K562 (cell line): ENCODE data around the gene ZNF490. TPM values are rescaled to one million over a fixed set of nuclear protein-coding genes. Genes with fewer than 3 reads are reported as not detected.

Source experiments
- ATAC-seq: fragments of 200-7000 bp; cut with Tn5 transposase; 3 replicates; pipeline ENCODE4 v1.9.1; 2020; ENCODE audit warnings: moderate library complexity
- BruUV-seq: library from RNA; stranded (reverse); fragments of 400-500 nt; replicated peaks from 2 replicates; lab custom pipeline; 2021; lab: Mats Ljungman, UMichigan
- CTCF ChIA-PET: fragments of 300-600 bp; formaldehyde crosslinking; extraction: SDS; loops from one replicate; lab custom pipeline; 2021; ENCODE audit warnings: low intra/inter-chr PET ratio; lab: Yijun Ruan, JAX
- POLR2A ChIA-PET: fragments of 300-600, 350-650 bp; sonication (Branson Sonifier 250); formaldehyde crosslinking; extraction: SDS; loops from one replicate; lab custom pipeline; 2021; ENCODE audit warnings: antibody characterized with exemption, inconsistent platforms; lab: Yijun Ruan, JAX
- DNase-seq, 4 experiments: peaks; one replicate each; pipeline versions ENCODE4 v3.0.0 to v3.0.0-alpha.2; 2011 to 2018; ENCODE audit warnings: low spot score in 3 of 4, mixed read lengths in 3 of 4; ENCODE audit errors: extremely low read depth in 1 of 4
- FAIRE-seq: peaks from 2 replicates; lab custom pipeline; 2011; peaks lifted over from hg19 to GRCh38; lab: Jason Lieb, UNC
- H2AFZ ChIP-seq: 2 replicates; pipeline ENCODE4 v1.6.0; 2011; ENCODE audit warnings: low read depth, low read length, control low read depth, inconsistent platforms
- H3K27ac ChIP-seq: fragments of 200-600 bp; 3 replicates; pipeline ENCODE4 v1.8.0; 2011; ENCODE audit warnings: low read depth, mild to moderate bottlenecking, control low read depth, inconsistent platforms, low read length, moderate library complexity, mixed read lengths; ENCODE audit errors: extremely low read depth
- H3K27me3 ChIP-seq, 2 experiments: fragments of 300-600 bp in 1 of 2; 2 replicates in 1 of 2; 3 replicates in 1 of 2; pipeline versions ENCODE4 v1.6.0 to v1.8.0; 2011; ENCODE audit warnings: inconsistent platforms in 2 of 2, low read length in 2 of 2, mild to moderate bottlenecking in 1 of 2, mixed read lengths in 1 of 2, moderate library complexity in 1 of 2; ENCODE audit not compliant: control insufficient read depth in 2 of 2, insufficient read depth in 2 of 2
- H3K36me3 ChIP-seq: fragments of 300-600 bp; 3 replicates; pipeline ENCODE4 v1.8.0; 2011; ENCODE audit warnings: mild to moderate bottlenecking, low read length, inconsistent platforms; ENCODE audit not compliant: control insufficient read depth, insufficient read depth
- H3K4me1 ChIP-seq, 2 experiments: fragments of 200-600 bp in 1 of 2; replicated peaks in 1 of 2; 2 replicates in 1 of 2; 3 replicates in 1 of 2; pipeline versions ENCODE4 v1.5.1 to v1.8.0; 2011; ENCODE audit warnings: inconsistent platforms in 2 of 2, low read length in 2 of 2, mild to moderate bottlenecking in 1 of 2, mixed read lengths in 1 of 2, moderate library complexity in 1 of 2; ENCODE audit not compliant: control insufficient read depth in 2 of 2, insufficient read depth in 2 of 2
- H3K4me2 ChIP-seq: 2 replicates; pipeline ENCODE4 v1.6.1; 2011; ENCODE audit warnings: low read length, control low read depth, inconsistent platforms, mixed read lengths; ENCODE audit not compliant: insufficient read depth
- H3K4me3 ChIP-seq: fragments of 200-600 bp; sonication (generic), shearing (Covaris generic); 2 replicates; pipeline ENCODE4 v1.5.1; 2016; ENCODE audit warnings: control low read depth, inconsistent platforms
- H3K79me2 ChIP-seq: fragments of 200-600 bp; 3 replicates; pipeline ENCODE4 v1.8.0; 2011; ENCODE audit warnings: low read length, inconsistent platforms; ENCODE audit not compliant: control insufficient read depth, insufficient read depth
- H3K9ac ChIP-seq, 2 experiments: 2 replicates each; pipeline versions ENCODE4 v1.6.0 to v1.6.1; 2011; ENCODE audit warnings: low read depth in 2 of 2, low read length in 2 of 2, control low read depth in 1 of 2, inconsistent platforms in 1 of 2, mild to moderate bottlenecking in 1 of 2, mixed read lengths in 1 of 2; ENCODE audit not compliant: insufficient read depth in 1 of 2
- H3K9me1 ChIP-seq: one replicate; pipeline ENCODE4 v1.6.0; 2011; ENCODE audit warnings: inconsistent platforms, mild to moderate bottlenecking, low read length, moderate library complexity; ENCODE audit not compliant: control insufficient read depth, insufficient read depth
- H3K9me3 ChIP-seq: replicated peaks from 2 replicates; pipeline ENCODE4 v1.5.1; 2011; ENCODE audit warnings: low read depth, low read length, inconsistent platforms; ENCODE audit not compliant: control insufficient read depth, insufficient read depth
- H4K20me1 ChIP-seq: replicated peaks from 2 replicates; pipeline ENCODE4 v1.6.1; 2011; ENCODE audit warnings: low read length, inconsistent platforms, mixed read lengths; ENCODE audit not compliant: control insufficient read depth, insufficient read depth
- CBX1 ChIP-seq: sonication (generic); IDR thresholded peaks from 2 replicates; pipeline ENCODE4 v1.6.1; 2016; ENCODE audit warnings: antibody characterized with exemption, low read depth, mild to moderate bottlenecking
- FOSL1 ChIP-seq: fragments of 200-800 bp; sonication (Bioruptor generic); conservative IDR thresholded peaks from 2 replicates; pipeline ENCODE4 v1.6.1; 2016; ENCODE audit warnings: missing genetic modification characterization, missing compliant biosample characterization
- GATAD2A ChIP-seq: fragments of 450-650 bp; IDR thresholded peaks from 2 replicates; pipeline ENCODE4 v1.6.1; 2017
- MAFK ChIP-seq: IDR thresholded peaks from 2 replicates; pipeline ENCODE4 v1.6.1; 2011; ENCODE audit warnings: low read length, improper control_type of control experiment
- MAZ ChIP-seq, 2 experiments: fragments of 450-650 bp in 1 of 2; sonication (generic) in 1 of 2; formaldehyde crosslinking; IDR thresholded peaks in 1 of 2; conservative IDR thresholded peaks in 1 of 2; 2 replicates each; pipeline versions ENCODE4 v1.4.0 to v1.5.0; 2020; ENCODE audit warnings: mild to moderate bottlenecking in 1 of 2, missing genetic modification reagents in 1 of 2
- NFIC ChIP-seq: fragments of 450-650 bp; IDR thresholded peaks from 2 replicates; pipeline ENCODE4 v1.6.1; 2017; ENCODE audit warnings: mild to moderate bottlenecking, inconsistent platforms
- RFX7 ChIP-seq: fragments of 250-450 bp; sonication (Bioruptor Pico); IDR thresholded peaks from 2 replicates; pipeline ENCODE4 v1.5.1; 2021; ENCODE audit warnings: mild to moderate bottlenecking
- RNF2 ChIP-seq: sonication (generic); IDR thresholded peaks from 2 replicates; pipeline ENCODE4 v1.6.1; 2016
- TCF7 ChIP-seq: sonication (generic); IDR thresholded peaks from 2 replicates; pipeline ENCODE4 v1.6.1; 2016; ENCODE audit warnings: antibody characterized with exemption, borderline replicate concordance
- ZNF263 ChIP-seq: sonication (generic); formaldehyde crosslinking; IDR thresholded peaks from 2 replicates; pipeline ENCODE4 v1.8.0; 2022; ENCODE audit warnings: mild to moderate bottlenecking, missing genetic modification reagents, borderline replicate concordance
- WGBS: fragments of 100-300 bp; shearing (Covaris generic); methylation state at CpG from one replicate; pipeline ENCODE4 v1.1.6; 2016; ENCODE audit warnings: low coverage, mixed read lengths; ENCODE audit not compliant: insufficient coverage; ENCODE audit errors: missing lambda C conversion rate; 5-methylcytosine and 5-hydroxymethylcytosine counted together
- in situ Hi-C: fragments of 300-500 bp; cut with MboI; formaldehyde crosslinking; loops from 4 replicates; pipeline ENCODE4 v1.15.0; 2018; ENCODE audit warnings: inconsistent platforms, mixed read lengths
- intact Hi-C: fragments of 100-400 bp; cut with micrococcal nuclease; formaldehyde crosslinking; loops from 2 replicates; pipeline ENCODE4 v1.14.2; 2022
- polyA plus RNA-seq, 8 experiments: library from polyadenylated mRNA; depleted of rRNA in 4 of 8; stranded (reverse) in 5 of 8; unstranded in 3 of 8; fragments of >200 nt; fragmentation: Nextera tagmentation in 2 of 8; fragmentation: Illumina TruSeq in 1 of 8; extraction: Ambion mirVana in 2 of 8; extraction: Trizol in 1 of 8; gene quantifications; 2 replicates each; pipeline versions ENCODE4 v1.2.1 to v1.2.3, GENCODE V29; 2011 to 2014; ENCODE audit warnings: inconsistent platforms in 1 of 8, missing spikeins in 1 of 8
- total RNA-seq, 7 experiments: library from RNA; depleted of rRNA in 6 of 7; stranded (reverse); fragments of >200 nt in 6 of 7; fragmentation: Illumina TruSeq in 2 of 7; extraction: Trizol in 2 of 7; gene quantifications; 2 replicates each; pipeline versions ENCODE4 v1.2.1 to v1.2.3, GENCODE V29; 2011 to 2021; ENCODE audit warnings: low replicate concordance in 1 of 7
- TF ChIP-seq, protein P1 (sequence below): fragments of 150-350 bp; conservative IDR thresholded peaks from 2 replicates; pipeline ENCODE4 v1.6.1; 2014; ENCODE audit warnings: low read length
- TF ChIP-seq, protein P2 (sequence below): fragments of 450-650 bp; IDR thresholded peaks from 2 replicates; pipeline ENCODE4 v1.6.1; 2018; ENCODE audit not compliant: partially characterized antibody
- TF ChIP-seq, protein P3 (sequence below): fragments of 250-450 bp; sonication (Bioruptor Pico); IDR thresholded peaks from 2 replicates; pipeline ENCODE4 v1.8.0; 2022; ENCODE audit warnings: inconsistent platforms, mild to moderate bottlenecking, moderate library complexity, borderline replicate concordance

ZNF490 gene
- total and polyA plus RNA-seq, 9 of the 15 experiments (the other 6 are each of a cell fraction or from before 2014, with no cell fraction given), result 0.90 to 8.3 (median 4.4) TPM

DNA sequence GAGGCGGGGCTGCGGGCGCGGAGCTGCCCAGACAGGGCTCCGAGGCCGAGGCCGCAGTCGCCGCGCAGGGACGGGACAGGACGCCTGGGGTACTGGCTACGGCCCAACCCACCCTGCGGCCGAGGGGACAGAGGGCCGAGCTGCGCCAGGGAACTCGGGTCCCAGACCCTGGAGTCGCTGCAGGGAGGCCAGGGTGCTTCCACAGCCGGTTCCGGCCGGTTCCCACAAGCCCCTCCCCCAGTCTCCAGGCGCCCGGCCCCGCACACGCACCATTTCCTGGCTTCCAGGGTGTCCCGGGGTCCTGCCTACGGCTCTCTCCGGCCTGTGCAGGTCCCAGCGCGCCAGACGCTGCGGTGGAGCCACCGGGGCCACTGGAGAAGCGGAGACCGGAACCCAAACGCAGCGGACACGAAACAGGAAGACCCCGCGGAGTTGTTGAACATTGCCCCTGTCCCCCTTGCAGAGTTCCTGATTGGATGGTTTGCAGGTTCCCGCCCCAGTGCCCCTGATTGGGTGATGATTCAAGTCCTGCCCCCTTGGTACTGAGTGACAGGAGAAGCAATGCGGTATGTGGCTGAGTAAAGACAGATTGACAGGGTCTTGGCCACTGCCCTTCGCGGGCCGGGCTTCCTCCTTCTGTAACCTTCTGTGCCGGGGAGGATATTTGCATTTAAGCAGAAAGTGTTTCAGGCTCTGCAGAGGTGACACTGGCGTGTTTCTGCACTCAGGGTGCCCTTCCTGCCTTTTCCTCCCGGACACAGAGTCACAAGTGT lies 59.4 kb downstream of the ZNF490 start, which contains the start of gene ZNF564:
ZNF564 (minus strand) TSS at position 423 of the 773 bp plus-strand sequence; CDS start at position 273, 150 bp downstream.
- intact Hi-C loops, result no loop called here
- peak within 1 kb of the TSS; percentile 71 for H3K4me3 ChIP-seq
- peaks cover 23% of the 10 kb centered on the region for H3K36me3 ChIP-seq
- peaks cover 16 to 32% of the 10 kb centered on the region in 2 experiments for H3K4me1 ChIP-seq
- peak within 1 kb of the TSS; percentile 88 to 94 for H3K9ac ChIP-seq
- FAIRE-seq (peak; percentile 99), DNase-seq (peak; percentile 99), ATAC-seq (peak; percentile 98)
- H3K4me2 ChIP-seq, result peak within 1 kb of the TSS; percentile 98
- in situ Hi-C loops, result no loop called here
- no peaks in the 10 kb centered on the region for H4K20me1 ChIP-seq
- TSS peak; percentile 87 for BruUV-seq
- H3K27me3 ChIP-seq, result no peaks in the 10 kb centered on the region
- under 1% methylated on average over 37 of the region's 49 CpGs for WGBS
- H3K9me1 ChIP-seq, result no peaks in the 10 kb centered on the region
- CTCF ChIA-PET, result interaction anchor here (0.6 kb wide), 1 partner anchor 21 kb away, joined by 5 read pairs; no protein-coding TSS in a partner anchor
- POLR2A ChIA-PET, result interaction anchor here (0.6 to 1.3 kb wide), 6 partner anchors 9 to 527 kb away, joined by 3 to 4 read pairs (median 4); partner anchors contain the start of genes ZNF490 and ZNF791
- H2AFZ ChIP-seq, result peak within 1 kb of the TSS; percentile 98
- H3K27ac ChIP-seq, result peak within 1 kb of the TSS; percentile 83
- H3K9me3 ChIP-seq, result peaks cover 20% of the 10 kb centered on the region
- H3K79me2 ChIP-seq, result peaks cover 39% of the 10 kb centered on the region
- no peak for TF ChIP-seq RFX7 (CRISPR knock-in tag)
- TF ChIP-seq ZNF263 (CRISPR knock-in tag), result peak; percentile 47; the same call in 1 of the 2 replicates
- TF ChIP-seq, protein P1, sequence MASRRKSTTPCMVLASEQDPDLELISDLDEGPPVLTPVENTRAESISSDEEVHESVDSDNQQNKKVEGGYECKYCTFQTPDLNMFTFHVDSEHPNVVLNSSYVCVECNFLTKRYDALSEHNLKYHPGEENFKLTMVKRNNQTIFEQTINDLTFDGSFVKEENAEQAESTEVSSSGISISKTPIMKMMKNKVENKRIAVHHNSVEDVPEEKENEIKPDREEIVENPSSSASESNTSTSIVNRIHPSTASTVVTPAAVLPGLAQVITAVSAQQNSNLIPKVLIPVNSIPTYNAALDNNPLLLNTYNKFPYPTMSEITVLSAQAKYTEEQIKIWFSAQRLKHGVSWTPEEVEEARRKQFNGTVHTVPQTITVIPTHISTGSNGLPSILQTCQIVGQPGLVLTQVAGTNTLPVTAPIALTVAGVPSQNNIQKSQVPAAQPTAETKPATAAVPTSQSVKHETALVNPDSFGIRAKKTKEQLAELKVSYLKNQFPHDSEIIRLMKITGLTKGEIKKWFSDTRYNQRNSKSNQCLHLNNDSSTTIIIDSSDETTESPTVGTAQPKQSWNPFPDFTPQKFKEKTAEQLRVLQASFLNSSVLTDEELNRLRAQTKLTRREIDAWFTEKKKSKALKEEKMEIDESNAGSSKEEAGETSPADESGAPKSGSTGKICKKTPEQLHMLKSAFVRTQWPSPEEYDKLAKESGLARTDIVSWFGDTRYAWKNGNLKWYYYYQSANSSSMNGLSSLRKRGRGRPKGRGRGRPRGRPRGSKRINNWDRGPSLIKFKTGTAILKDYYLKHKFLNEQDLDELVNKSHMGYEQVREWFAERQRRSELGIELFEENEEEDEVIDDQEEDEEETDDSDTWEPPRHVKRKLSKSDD, result peak; percentile 52; the same call in 1 of the 2 replicates
- TF ChIP-seq RNF2, result peak; percentile 57; the same call in 1 of the 2 replicates
- TF ChIP-seq TCF7, result 0 out of 2 replicates have a peak, but pooled peaks have one; percentile 50
- TF ChIP-seq MAZ (CRISPR knock-in tag; conservative IDR thresholded peaks at IDR 0.05 in 1 of 2, IDR thresholded peaks at IDR 0.05 in 1 of 2), result peak; percentile 70 to 73; a peak in 3 of 4 replicates
- TF ChIP-seq, protein P2, sequence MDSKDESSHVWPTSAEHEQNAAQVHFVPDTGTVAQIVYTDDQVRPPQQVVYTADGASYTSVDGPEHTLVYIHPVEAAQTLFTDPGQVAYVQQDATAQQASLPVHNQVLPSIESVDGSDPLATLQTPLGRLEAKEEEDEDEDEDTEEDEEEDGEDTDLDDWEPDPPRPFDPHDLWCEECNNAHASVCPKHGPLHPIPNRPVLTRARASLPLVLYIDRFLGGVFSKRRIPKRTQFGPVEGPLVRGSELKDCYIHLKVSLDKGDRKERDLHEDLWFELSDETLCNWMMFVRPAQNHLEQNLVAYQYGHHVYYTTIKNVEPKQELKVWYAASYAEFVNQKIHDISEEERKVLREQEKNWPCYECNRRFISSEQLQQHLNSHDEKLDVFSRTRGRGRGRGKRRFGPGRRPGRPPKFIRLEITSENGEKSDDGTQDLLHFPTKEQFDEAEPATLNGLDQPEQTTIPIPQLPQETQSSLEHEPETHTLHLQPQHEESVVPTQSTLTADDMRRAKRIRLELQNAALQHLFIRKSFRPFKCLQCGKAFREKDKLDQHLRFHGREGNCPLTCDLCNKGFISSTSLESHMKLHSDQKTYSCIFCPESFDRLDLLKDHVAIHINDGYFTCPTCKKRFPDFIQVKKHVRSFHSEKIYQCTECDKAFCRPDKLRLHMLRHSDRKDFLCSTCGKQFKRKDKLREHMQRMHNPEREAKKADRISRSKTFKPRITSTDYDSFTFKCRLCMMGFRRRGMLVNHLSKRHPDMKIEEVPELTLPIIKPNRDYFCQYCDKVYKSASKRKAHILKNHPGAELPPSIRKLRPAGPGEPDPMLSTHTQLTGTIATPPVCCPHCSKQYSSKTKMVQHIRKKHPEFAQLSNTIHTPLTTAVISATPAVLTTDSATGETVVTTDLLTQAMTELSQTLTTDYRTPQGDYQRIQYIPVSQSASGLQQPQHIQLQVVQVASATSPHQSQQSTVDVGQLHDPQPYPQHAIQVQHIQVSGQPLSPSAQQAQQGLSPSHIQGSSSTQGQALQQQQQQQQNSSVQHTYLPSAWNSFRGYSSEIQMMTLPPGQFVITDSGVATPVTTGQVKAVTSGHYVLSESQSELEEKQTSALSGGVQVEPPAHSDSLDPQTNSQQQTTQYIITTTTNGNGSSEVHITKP, result peak; percentile 77
- TF ChIP-seq NFIC, result peak; percentile 52; the same call in 1 of the 2 replicates
- TF ChIP-seq FOSL1, result 0 out of 2 replicates have a peak, but pooled peaks have one; percentile 41
- TF ChIP-seq GATAD2A, result 0 out of 2 replicates have a peak, but pooled peaks have one; percentile 63
- TF ChIP-seq, protein P3, sequence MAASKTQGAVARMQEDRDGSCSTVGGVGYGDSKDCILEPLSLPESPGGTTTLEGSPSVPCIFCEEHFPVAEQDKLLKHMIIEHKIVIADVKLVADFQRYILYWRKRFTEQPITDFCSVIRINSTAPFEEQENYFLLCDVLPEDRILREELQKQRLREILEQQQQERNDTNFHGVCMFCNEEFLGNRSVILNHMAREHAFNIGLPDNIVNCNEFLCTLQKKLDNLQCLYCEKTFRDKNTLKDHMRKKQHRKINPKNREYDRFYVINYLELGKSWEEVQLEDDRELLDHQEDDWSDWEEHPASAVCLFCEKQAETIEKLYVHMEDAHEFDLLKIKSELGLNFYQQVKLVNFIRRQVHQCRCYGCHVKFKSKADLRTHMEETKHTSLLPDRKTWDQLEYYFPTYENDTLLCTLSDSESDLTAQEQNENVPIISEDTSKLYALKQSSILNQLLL, result no peak
- peak; percentile 44 for TF ChIP-seq CBX1
- TF ChIP-seq MAFK, result 0 out of 2 replicates have a peak, but pooled peaks have one; percentile 5
